HG03095 (cell line): Measurements from ENCODE around the gene PCF11.
"Not testable (repeated sequence)": the region's sequence is repeated elsewhere in the genome, so short reads cannot be mapped to it uniquely, and the experiment has no call there.

Source experiments
- ATAC-seq: cut with Tn5 transposase; IDR thresholded peaks from one replicate; pipeline ENCODE4 v1.9.1; 2021; ENCODE audit warnings: moderate library complexity; ENCODE audit not compliant: unreplicated experiment

PCF11 gene, protein sequence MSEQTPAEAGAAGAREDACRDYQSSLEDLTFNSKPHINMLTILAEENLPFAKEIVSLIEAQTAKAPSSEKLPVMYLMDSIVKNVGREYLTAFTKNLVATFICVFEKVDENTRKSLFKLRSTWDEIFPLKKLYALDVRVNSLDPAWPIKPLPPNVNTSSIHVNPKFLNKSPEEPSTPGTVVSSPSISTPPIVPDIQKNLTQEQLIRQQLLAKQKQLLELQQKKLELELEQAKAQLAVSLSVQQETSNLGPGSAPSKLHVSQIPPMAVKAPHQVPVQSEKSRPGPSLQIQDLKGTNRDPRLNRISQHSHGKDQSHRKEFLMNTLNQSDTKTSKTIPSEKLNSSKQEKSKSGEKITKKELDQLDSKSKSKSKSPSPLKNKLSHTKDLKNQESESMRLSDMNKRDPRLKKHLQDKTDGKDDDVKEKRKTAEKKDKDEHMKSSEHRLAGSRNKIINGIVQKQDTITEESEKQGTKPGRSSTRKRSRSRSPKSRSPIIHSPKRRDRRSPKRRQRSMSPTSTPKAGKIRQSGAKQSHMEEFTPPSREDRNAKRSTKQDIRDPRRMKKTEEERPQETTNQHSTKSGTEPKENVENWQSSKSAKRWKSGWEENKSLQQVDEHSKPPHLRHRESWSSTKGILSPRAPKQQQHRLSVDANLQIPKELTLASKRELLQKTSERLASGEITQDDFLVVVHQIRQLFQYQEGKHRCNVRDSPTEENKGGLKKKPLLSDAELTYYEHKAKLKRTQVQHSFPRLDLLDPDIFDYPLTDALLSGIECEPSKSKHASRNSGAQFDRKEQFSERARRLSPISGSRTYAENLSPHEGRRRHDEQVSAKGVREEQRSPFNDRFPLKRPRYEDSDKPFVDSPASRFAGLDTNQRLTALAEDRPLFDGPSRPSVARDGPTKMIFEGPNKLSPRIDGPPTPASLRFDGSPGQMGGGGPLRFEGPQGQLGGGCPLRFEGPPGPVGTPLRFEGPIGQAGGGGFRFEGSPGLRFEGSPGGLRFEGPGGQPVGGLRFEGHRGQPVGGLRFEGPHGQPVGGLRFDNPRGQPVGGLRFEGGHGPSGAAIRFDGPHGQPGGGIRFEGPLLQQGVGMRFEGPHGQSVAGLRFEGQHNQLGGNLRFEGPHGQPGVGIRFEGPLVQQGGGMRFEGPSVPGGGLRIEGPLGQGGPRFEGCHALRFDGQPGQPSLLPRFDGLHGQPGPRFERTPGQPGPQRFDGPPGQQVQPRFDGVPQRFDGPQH (N-terminal part only)

DNA sequence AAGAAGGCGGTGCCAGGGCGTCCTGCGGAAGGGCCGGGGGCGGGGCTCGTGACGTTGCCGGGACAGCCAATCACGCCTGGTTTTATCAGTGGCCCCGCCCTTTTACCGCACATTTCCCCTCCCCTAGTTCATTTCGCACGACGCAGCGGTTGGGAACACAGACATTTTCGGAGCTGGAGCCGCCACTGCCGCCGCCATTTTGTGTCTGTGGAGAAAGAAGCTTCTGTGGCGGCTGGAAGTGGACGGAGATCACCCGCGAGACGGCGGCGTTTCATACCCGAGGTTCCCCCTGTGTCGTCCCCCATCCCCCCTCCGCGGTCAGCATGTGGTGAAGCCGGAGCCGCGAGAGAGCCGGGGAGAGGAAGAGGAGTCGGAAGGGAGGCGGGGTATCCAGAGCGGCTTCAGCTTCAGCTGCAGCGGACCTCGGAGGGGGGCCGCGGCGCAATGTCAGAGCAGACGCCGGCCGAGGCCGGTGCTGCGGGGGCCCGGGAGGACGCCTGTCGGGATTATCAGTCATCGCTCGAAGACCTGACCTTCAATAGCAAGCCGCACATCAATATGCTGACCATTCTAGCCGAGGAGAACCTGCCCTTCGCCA is at the start of gene PCF11:
Gene PCF11 (plus strand): TSS at position 136 of the 598 bp plus-strand sequence. CDS start 309 bp downstream, at position 445.
- ATAC-seq, result peak; percentile 2

DNA sequence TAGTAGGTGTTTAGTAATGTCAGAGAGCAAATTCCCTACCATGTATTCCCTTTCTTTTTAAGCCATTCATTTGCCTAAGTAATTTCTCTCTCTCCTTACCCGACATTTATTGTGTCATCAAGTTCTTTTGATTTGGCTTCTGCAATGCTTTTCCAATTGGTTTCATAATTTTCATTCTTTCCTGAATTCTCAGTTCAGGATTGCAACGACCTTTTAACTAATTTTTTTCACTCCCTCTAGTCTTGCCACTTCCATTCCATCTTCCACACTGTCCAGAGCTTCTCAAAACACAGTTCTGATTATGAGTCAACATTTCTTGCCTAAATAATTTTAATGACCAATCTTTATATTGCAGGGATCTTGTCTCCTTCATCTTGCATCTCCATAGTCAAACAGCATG is 44.0 kb upstream of the PCF11 start:
- ATAC-seq, result no peak

GRCh38 chr11:83115026-83115425 is 41.9 kb upstream of the PCF11 start:
- ATAC-seq, result no peak

- no peak for ATAC-seq
These were observed 41.4 kb upstream of the PCF11 start for GRCh38 chr11:83115551-83115950.

DNA sequence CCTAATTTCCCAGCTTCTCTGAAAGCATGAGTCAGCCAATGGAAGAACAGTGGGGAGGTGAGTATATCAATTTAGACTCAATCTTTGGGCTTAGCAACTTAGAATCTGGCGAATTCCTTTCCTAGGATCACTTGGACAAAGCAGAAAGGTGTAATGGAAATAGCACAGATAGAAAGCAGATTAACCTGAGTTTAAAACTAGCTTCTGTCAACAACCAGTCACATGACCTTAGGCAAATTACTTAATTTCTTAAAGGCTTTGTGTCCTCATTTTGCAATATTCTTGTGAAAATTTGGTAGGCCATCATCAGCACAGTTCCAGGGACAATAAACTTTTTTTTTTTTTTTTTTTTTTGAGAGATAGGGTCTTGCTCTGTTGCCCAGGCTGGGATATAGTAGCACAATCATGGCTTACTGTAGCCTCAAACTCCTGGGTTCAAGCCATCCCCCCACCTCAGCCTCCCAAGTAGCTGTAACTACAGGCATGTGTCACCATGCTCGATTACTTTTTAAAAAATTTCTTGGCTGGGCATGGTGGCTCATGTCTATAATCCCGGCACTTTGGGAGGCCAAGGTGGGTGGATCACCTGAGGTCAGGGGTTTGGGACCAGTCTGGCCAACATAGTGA is 40.8 kb upstream of the PCF11 start:
- no peak for ATAC-seq

- ATAC-seq, result no peak
These were observed 38.1 kb upstream of the PCF11 start for GRCh38 chr11:83118814-83119213.

GRCh38 chr11:83119216-83119615 is 37.7 kb upstream of the PCF11 start:
- no peak for ATAC-seq

GRCh38 chr11:83120327-83120726 is 36.6 kb upstream of the PCF11 start:
- ATAC-seq, result no peak

DNA sequence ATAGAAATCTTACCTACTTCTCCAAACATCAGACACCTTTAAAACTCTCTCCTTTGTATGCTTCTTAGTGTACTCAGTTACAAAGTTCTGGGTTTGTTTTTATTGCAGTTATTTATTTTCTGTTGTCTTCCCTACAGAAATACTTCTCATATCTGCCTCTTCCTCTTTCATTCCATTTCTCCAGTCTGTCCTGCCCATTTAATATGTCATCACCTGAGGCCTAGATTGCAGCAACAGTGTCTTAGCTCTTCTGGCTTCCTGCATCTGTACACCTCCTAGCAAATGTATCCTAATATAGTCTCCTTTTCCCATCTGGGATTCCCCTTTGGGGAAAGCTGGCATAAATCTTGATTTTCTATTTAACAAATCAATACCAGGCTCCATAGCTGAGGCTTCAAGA is 34.9 kb upstream of the PCF11 start:
- ATAC-seq, result no peak

- no peak for ATAC-seq
These were observed 34.2 kb upstream of the PCF11 start for GRCh38 chr11:83122766-83123165.

DNA sequence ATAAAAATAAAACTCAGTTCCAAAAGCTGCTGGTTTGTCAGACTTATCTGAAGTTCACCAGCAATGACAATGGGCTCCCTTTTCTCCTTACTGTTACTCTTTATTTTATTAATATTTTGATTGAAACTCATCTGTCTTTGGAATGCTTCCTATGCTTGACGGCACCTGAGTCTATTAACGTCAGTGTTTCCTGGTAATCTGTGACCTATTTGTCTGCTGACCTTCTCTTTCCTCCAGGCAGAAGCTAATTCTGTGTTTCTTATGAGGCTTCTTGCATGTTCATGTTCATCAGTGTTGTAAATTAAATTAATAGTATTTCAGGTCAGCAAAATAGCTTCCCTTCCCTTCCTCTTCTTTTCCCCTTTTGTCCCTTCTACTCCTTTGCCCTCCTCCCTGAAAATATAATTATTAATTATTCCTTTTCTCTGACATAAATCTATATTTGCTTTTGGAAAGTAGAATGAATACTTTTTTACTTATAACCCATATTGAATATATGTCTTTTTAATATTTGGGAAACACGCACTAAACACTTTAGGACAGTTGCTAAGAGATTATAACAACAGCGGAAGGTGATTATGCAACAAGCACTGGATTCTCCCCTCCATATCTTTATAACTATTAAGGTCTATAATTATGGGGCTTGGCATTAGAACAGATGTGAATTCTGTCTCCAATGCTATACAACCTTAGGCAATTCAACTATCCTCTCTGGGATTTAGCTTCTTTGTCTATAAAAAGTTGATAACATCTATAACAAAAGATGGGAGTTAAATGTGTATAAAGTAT is 32.1 kb upstream of the PCF11 start:
- ATAC-seq, result no peak

- no peak for ATAC-seq
These were observed 31.4 kb upstream of the PCF11 start for GRCh38 chr11:83125577-83125976.

DNA sequence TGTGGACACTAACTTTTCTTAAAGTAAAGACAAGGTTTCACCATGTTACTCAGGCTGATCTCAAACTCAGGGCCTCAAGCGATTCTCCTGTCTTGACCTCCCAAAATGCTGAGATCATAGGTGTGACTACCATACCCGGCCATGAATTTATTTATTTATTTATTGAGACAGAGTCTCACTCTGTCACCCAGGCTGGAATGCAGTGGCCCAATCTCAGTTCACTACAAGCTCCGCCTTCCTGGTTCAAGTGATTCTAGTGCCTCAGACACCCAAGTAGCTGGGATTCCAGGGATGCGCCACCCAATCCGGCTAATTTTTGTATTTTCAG is 29.7 kb upstream of the PCF11 start:
- ATAC-seq, result no peak

DNA sequence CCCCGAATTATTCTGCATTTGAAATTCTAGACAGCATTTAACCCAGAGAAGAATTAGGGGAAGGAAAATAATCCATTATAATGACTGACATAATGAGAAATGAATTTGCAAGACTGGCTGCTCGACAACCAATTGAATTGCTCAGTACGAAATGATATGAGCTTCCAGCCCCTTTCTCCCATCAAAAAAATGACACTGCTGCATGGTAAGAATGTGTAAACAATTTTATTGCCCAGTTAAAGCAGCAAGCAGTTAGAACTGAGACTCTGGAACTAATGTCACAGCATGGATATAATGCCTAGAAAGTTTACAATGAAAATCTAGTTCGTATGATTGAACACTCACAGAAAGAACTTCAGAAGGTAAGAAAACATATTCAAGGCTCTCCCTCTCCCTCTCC is 24.7 kb upstream of the PCF11 start:
- no peak for ATAC-seq

GRCh38 chr11:83133266-83133665 is 23.7 kb upstream of the PCF11 start:
- not testable (repeated sequence) for ATAC-seq

- no peak for ATAC-seq
These were observed 17.6 kb upstream of the PCF11 start for GRCh38 chr11:83139310-83139709.

GRCh38 chr11:83140691-83141455 is 16.1 kb upstream of the PCF11 start:
- ATAC-seq, result peak; percentile 96

GRCh38 chr11:83147895-83148294 is 9.0 kb upstream of the PCF11 start:
- ATAC-seq, result no peak

DNA sequence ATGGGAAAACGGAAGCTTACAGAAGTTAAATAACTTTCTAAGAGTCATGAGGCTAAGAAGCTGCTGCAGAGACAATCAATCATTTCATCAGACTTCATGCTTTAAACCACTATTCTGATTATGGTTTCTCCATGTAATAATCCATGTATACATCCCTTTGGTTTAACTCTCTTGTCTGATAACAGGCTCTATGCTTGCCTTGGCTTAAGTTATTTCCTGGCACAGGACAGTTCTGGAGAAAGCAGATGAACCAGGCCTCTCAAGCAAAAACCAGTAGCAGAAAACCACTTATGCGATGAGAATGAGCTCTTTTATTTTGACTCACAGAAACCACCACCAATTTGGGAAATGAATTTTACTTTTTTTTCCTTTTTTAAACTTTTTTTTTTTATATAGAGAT is 6.5 kb upstream of the PCF11 start:
- no peak for ATAC-seq
